HepG2 (cell line): ENCODE data around the gene GLDC. TPM values are rescaled to one million over a fixed set of nuclear protein-coding genes. Genes with fewer than 3 reads are reported as not detected.

Experiments used
- CC2D1A ChIP-seq: sonication (generic); formaldehyde crosslinking; IDR thresholded peaks from 2 replicates; pipeline ENCODE4 v1.8.1; 2023; ENCODE audit warnings: mild to moderate bottlenecking, missing genetic modification reagents
- CEBPG ChIP-seq: IDR thresholded peaks from 2 replicates; pipeline ENCODE4 v1.6.1; 2016
- CENPBD1 ChIP-seq: sonication (generic); formaldehyde crosslinking; IDR thresholded peaks from 2 replicates; pipeline ENCODE4 v1.8.0; 2022; ENCODE audit warnings: missing genetic modification reagents, low read depth, mild to moderate bottlenecking, borderline replicate concordance
- ELF3 ChIP-seq: IDR thresholded peaks from 2 replicates; pipeline ENCODE4 v1.6.1; 2016; ENCODE audit warnings: missing genetic modification reagents, missing compliant biosample characterization
- FOXC1 ChIP-seq: sonication (generic); formaldehyde crosslinking; IDR thresholded peaks from 2 replicates; pipeline ENCODE4 v1.8.0; 2022; ENCODE audit warnings: mild to moderate bottlenecking, missing genetic modification reagents, borderline replicate concordance
- HCFC1 ChIP-seq: fragments of 150-350 bp; IDR thresholded peaks from 2 replicates; pipeline ENCODE4 v1.6.1; 2014; ENCODE audit warnings: low read depth, low read length
- KDM1A ChIP-seq: IDR thresholded peaks from 2 replicates; pipeline ENCODE4 v1.6.1; 2016; ENCODE audit warnings: missing compliant biosample characterization
- LCORL ChIP-seq, 2 experiments: fragments of 450-650 bp in 1 of 2; sonication (generic) in 1 of 2; formaldehyde crosslinking in 1 of 2; IDR thresholded peaks; 2 replicates each; pipeline versions ENCODE4 v1.5.0 to v1.6.1; 2017 to 2020; ENCODE audit warnings: antibody characterized with exemption in 1 of 2, missing genetic modification reagents in 1 of 2
- NFIB ChIP-seq: sonication (generic); formaldehyde crosslinking; IDR thresholded peaks from 2 replicates; pipeline ENCODE4 v1.9.0; 2021; ENCODE audit warnings: missing genetic modification reagents, mild to moderate bottlenecking, borderline replicate concordance
- RELA ChIP-seq: sonication (generic); formaldehyde crosslinking; IDR thresholded peaks from 2 replicates; pipeline ENCODE4 v1.4.0; 2020; ENCODE audit warnings: missing genetic modification reagents
- SCMH1 ChIP-seq: sonication (generic); formaldehyde crosslinking; IDR thresholded peaks from 2 replicates; pipeline ENCODE4 v1.9.0; 2021; ENCODE audit warnings: missing genetic modification reagents, mild to moderate bottlenecking, borderline replicate concordance
- SIN3B ChIP-seq: fragments of 150-350 bp; IDR thresholded peaks from 2 replicates; pipeline ENCODE4 v1.6.1; 2014; ENCODE audit warnings: low read length
- SNAPC2 ChIP-seq: sonication (generic); formaldehyde crosslinking; IDR thresholded peaks from 2 replicates; pipeline ENCODE4 v1.8.1; 2022; ENCODE audit warnings: mild to moderate bottlenecking, missing genetic modification reagents
- SNAPC5 ChIP-seq: sonication (generic); formaldehyde crosslinking; IDR thresholded peaks from 2 replicates; pipeline ENCODE4 v1.8.1; 2023; ENCODE audit warnings: mild to moderate bottlenecking, missing genetic modification reagents, borderline replicate concordance
- SP1 ChIP-seq, 2 experiments: fragments of 450-650 bp in 1 of 2; sonication (generic) in 1 of 2; formaldehyde crosslinking in 1 of 2; IDR thresholded peaks; 2 replicates each; pipeline versions ENCODE4 v1.4.0 to v1.6.1; 2016 to 2020; ENCODE audit warnings: missing genetic modification reagents in 1 of 2
- ZBTB21 ChIP-seq: sonication (generic); formaldehyde crosslinking; IDR thresholded peaks from 2 replicates; pipeline ENCODE4 v1.4.0; 2020; ENCODE audit warnings: missing genetic modification reagents
- ZNF253 ChIP-seq: sonication (generic); formaldehyde crosslinking; IDR thresholded peaks from 2 replicates; pipeline ENCODE4 v1.8.0; 2022; ENCODE audit warnings: mild to moderate bottlenecking, missing genetic modification reagents, borderline replicate concordance
- ZNF280D ChIP-seq: sonication (generic); formaldehyde crosslinking; IDR thresholded peaks from 2 replicates; pipeline ENCODE4 v1.5.1; 2020; ENCODE audit warnings: mild to moderate bottlenecking, missing genetic modification reagents
- ZNF484 ChIP-seq: sonication (generic); formaldehyde crosslinking; IDR thresholded peaks from 2 replicates; pipeline ENCODE4 v1.5.1; 2020; ENCODE audit warnings: mild to moderate bottlenecking, low read depth, missing genetic modification reagents, borderline replicate concordance
- ZNF557 ChIP-seq: sonication (generic); formaldehyde crosslinking; IDR thresholded peaks from 2 replicates; pipeline ENCODE4 v1.4.0; 2020; ENCODE audit warnings: missing genetic modification reagents
- ZNF564 ChIP-seq: sonication (generic); formaldehyde crosslinking; IDR thresholded peaks from 2 replicates; pipeline ENCODE4 v1.8.1; 2023; ENCODE audit warnings: mild to moderate bottlenecking, missing genetic modification reagents
- ZNF597 ChIP-seq: sonication (generic); formaldehyde crosslinking; IDR thresholded peaks from 2 replicates; pipeline ENCODE4 v1.5.0; 2020; ENCODE audit warnings: missing genetic modification reagents
- ZNF691 ChIP-seq: sonication (generic); formaldehyde crosslinking; IDR thresholded peaks from 2 replicates; pipeline ENCODE4 v1.4.0; 2020; ENCODE audit warnings: missing genetic modification reagents, low read depth, mild to moderate bottlenecking, borderline replicate concordance
- ZNF724P ChIP-seq: sonication (generic); formaldehyde crosslinking; IDR thresholded peaks from 2 replicates; pipeline ENCODE4 v1.8.0; 2022; ENCODE audit warnings: missing genetic modification reagents, borderline replicate concordance
- polyA plus RNA-seq, 8 experiments: library from polyadenylated mRNA; depleted of rRNA in 3 of 8; stranded (reverse) in 7 of 8; unstranded in 1 of 8; fragments of >200 nt; fragmentation: Illumina TruSeq in 4 of 8; extraction: Trizol in 4 of 8; gene quantifications; 2 replicates each; pipeline versions ENCODE4 v1.2.1 to v1.2.3, GENCODE V29; 2011 to 2016; ENCODE audit warnings: low read depth in 4 of 8, missing spikeins in 1 of 8, mixed read lengths in 1 of 8; ENCODE audit not compliant: insufficient read depth in 1 of 8
- total RNA-seq, 5 experiments: library from RNA; depleted of rRNA; stranded (reverse); fragments of >200 nt; fragmentation: Illumina TruSeq; extraction: Trizol; gene quantifications; 2 replicates each; pipeline ENCODE4 v1.2.3, GENCODE V29; 2016; ENCODE audit warnings: low read depth in 1 of 5
- TF ChIP-seq, protein P1 (sequence below): sonication (generic); formaldehyde crosslinking; IDR thresholded peaks from 2 replicates; pipeline ENCODE4 v1.4.0; 2020; ENCODE audit warnings: mild to moderate bottlenecking, low read depth, missing genetic modification reagents

Gene GLDC
- total and polyA plus RNA-seq, 2 of the 13 experiments (the other 11 are each of a cell fraction or from before 2014, with no cell fraction given): 59.3 to 115 TPM

- TF ChIP-seq HCFC1: no peak
- TF ChIP-seq CENPBD1 (CRISPR knock-in tag): no peak
- TF ChIP-seq ZNF724P: no peak
- no peak for TF ChIP-seq ZNF280D
- no peak for TF ChIP-seq SNAPC2 (CRISPR knock-in tag)
- no peak for TF ChIP-seq FOXC1 (CRISPR knock-in tag)
- no peak for TF ChIP-seq ZNF564
- TF ChIP-seq ZNF484: no peak
- no peak for TF ChIP-seq SCMH1
- TF ChIP-seq ZBTB21 (CRISPR knock-in tag): no peak
- TF ChIP-seq ZNF557: no peak
- TF ChIP-seq CEBPG (CRISPR knock-in tag): no peak
- no peak for TF ChIP-seq RELA
- no peak for TF ChIP-seq ZNF597
- no peak for TF ChIP-seq SNAPC5
- no peak for TF ChIP-seq SP1 (IDR thresholded peaks at IDR 0.05)
- 0 out of 2 replicates have a peak, but pooled peaks have one; percentile 29 for TF ChIP-seq SP1 (CRISPR knock-in tag; IDR thresholded peaks at IDR 0.05)
- TF ChIP-seq CC2D1A: no peak
- TF ChIP-seq KDM1A (CRISPR knock-in tag): no peak
- TF ChIP-seq ELF3 (CRISPR knock-in tag): no peak
- TF ChIP-seq NFIB (CRISPR knock-in tag): no peak
- TF ChIP-seq, protein P1, sequence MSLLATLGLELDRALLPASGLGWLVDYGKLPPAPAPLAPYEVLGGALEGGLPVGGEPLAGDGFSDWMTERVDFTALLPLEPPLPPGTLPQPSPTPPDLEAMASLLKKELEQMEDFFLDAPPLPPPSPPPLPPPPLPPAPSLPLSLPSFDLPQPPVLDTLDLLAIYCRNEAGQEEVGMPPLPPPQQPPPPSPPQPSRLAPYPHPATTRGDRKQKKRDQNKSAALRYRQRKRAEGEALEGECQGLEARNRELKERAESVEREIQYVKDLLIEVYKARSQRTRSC: no peak
- no peak for TF ChIP-seq SIN3B
- no peak for TF ChIP-seq LCORL (IDR thresholded peaks at IDR 0.05)
- peak; percentile 43; the same call in 1 of the 2 replicates for TF ChIP-seq LCORL (CRISPR knock-in tag; IDR thresholded peaks at IDR 0.05)
- TF ChIP-seq ZNF253: no peak
- no peak for TF ChIP-seq ZNF691 (CRISPR knock-in tag)
Observed at GRCh38 chr9:6632516-6633183, 12.9 kb downstream of the GLDC start (continued).
